ENCODE measurements around the gene ARID1A. TPM values are rescaled to one million over a fixed set of nuclear protein-coding genes. Genes with fewer than 3 reads are reported as not detected.

ARID1A gene
- total RNA-seq, 1 donor from 2014 or later, result 186 TPM

DNA sequence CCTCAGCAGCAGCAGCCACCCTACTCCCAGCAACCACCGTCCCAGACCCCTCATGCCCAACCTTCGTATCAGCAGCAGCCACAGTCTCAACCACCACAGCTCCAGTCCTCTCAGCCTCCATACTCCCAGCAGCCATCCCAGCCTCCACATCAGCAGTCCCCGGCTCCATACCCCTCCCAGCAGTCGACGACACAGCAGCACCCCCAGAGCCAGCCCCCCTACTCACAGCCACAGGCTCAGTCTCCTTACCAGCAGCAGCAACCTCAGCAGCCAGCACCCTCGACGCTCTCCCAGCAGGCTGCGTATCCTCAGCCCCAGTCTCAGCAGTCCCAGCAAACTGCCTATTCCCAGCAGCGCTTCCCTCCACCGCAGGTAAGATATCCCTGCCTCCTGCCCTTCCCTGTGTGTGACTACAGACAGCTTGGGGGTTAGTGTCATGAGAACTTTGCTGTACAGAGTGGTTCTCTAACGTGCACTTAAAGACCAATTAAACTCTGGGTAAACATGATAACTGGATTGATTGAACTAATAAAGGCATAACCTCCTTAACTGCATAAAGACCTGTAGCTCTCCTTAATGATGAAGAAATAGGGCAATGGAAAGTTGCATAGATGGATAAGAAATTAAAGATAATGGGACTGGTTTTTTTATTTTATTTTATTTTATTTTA, 35.6 kb downstream of the ARID1A start:
- Mint-ChIP-seq H3K27me3 (no peaks in the 10 kb centered on the region), H3K27ac (peak overlapping the region; percentile 89), H3K4me1 (ENCODE audit: low read depth) (peaks cover 31% of the 10 kb centered on the region), H3K36me3 (ENCODE audit: insufficient read depth) (peaks cover 28% of the 10 kb centered on the region), H3K4me3 (ENCODE audit: low read depth) (no peak overlapping the region), H3K9me3 (ENCODE audit: low read depth) (no peaks in the 10 kb centered on the region)
- TF ChIP-seq, protein P1, sequence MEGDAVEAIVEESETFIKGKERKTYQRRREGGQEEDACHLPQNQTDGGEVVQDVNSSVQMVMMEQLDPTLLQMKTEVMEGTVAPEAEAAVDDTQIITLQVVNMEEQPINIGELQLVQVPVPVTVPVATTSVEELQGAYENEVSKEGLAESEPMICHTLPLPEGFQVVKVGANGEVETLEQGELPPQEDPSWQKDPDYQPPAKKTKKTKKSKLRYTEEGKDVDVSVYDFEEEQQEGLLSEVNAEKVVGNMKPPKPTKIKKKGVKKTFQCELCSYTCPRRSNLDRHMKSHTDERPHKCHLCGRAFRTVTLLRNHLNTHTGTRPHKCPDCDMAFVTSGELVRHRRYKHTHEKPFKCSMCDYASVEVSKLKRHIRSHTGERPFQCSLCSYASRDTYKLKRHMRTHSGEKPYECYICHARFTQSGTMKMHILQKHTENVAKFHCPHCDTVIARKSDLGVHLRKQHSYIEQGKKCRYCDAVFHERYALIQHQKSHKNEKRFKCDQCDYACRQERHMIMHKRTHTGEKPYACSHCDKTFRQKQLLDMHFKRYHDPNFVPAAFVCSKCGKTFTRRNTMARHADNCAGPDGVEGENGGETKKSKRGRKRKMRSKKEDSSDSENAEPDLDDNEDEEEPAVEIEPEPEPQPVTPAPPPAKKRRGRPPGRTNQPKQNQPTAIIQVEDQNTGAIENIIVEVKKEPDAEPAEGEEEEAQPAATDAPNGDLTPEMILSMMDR (IDR thresholded peaks at IDR 0.05; ENCODE audit: unreplicated experiment), result no peak
- no peak for DNase-seq (ENCODE audit: low spot score, unreplicated experiment)

DNA sequence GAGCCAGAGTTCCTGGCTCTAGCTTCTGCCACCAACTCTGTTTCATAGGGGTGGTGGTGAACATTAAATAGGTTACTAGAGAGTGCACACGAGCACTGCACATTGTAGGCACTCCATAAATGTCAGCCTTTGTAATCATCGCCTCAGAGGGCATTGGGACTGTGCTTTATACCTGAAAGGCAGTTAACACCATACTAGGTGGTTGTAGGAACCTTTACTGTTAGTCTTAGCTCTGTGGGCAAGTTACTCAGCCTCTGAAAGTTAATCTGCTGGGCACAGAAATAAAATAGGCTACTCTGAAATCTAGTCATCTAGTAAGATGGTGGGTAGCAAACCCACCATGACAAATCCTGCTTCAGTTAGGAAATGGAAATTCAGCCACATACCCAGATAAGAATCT, 37.6 kb downstream of the ARID1A start:
- peaks cover 28% of the 10 kb centered on the region for H3K36me3 Mint-ChIP-seq (ENCODE audit: insufficient read depth)

DNA sequence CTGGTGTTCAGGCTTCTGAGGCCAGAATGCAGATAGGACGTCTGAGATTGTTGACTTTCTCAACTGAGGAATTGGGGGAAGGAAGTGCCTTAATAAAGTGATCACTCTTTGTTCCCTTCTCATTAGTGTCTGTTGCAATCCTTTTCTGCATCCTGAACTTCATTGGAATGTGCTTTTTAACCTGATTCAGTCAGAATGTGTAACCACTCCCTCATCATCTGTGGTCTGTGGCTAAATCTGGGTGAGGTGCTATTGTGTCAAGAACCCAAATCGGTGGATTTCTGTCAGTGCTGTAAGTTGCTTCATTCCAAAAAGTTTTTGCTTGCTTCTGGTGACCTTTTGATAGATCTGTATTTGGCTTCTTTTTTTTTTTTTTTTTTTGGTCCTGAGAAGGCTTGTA, 38.2 kb downstream of the ARID1A start:
- Mint-ChIP-seq H3K27me3 (no peaks in the 10 kb centered on the region), H3K4me1 (ENCODE audit: low read depth) (peaks cover 8% of the 10 kb centered on the region), H3K36me3 (ENCODE audit: insufficient read depth) (peaks cover 28% of the 10 kb centered on the region), H3K4me3 (ENCODE audit: low read depth) (no peak overlapping the region), H3K9me3 (ENCODE audit: low read depth) (no peaks in the 10 kb centered on the region), H3K27ac (peak overlapping the region; percentile 60)
- DNase-seq (ENCODE audit: low spot score, unreplicated experiment), result no peak
- TF ChIP-seq, protein P1 (IDR thresholded peaks at IDR 0.05; ENCODE audit: unreplicated experiment), result no peak

More for the DNA sequence above, 37.6 kb downstream of the ARID1A start:
- TF ChIP-seq, protein P1 (IDR thresholded peaks at IDR 0.05; ENCODE audit: unreplicated experiment), result no peak
- DNase-seq (ENCODE audit: low spot score, unreplicated experiment), result no peak
- Mint-ChIP-seq H3K4me3 (ENCODE audit: low read depth) (no peak overlapping the region), H3K27me3 (no peaks in the 10 kb centered on the region), H3K9me3 (ENCODE audit: low read depth) (no peaks in the 10 kb centered on the region), H3K4me1 (ENCODE audit: low read depth) (peaks cover 14% of the 10 kb centered on the region), H3K27ac (no peak overlapping the region)

DNA sequence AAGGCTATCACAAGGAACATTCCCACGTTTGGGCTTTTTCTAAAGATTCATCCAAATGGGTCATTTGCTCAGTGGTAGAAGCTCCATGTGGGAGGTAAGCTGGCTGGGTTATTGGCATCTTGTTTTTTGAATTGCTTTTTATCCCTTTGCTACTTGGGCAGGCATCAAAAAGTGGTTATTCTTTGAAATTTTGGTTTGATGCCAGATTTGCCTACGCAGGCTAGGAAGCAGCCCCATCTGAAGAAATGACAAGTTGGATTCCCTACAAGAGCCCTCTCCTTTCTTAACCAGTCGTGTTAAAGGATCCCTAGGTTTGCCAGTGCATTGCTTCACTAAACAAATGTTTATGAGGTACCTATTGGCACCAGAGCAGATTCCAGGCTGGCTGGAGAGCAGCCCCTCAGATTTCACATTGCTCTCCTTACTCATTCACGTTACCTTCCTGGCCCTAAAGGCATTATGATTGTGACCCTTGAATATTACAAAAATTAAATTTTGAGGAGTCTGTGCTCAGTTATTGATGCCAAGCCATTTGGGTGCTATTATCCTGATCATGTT, 38.8 kb downstream of the ARID1A start:
- no peaks in the 10 kb centered on the region for H3K27me3 Mint-ChIP-seq
- TF ChIP-seq, protein P1 (IDR thresholded peaks at IDR 0.05; ENCODE audit: unreplicated experiment), result no peak
- no peak overlapping the region for H3K4me3 Mint-ChIP-seq (ENCODE audit: low read depth)
- H3K27ac Mint-ChIP-seq, result no peak overlapping the region
- peaks cover 11% of the 10 kb centered on the region for H3K4me1 Mint-ChIP-seq (ENCODE audit: low read depth)
- DNase-seq (ENCODE audit: low spot score, unreplicated experiment), result no peak
- H3K9me3 Mint-ChIP-seq (ENCODE audit: low read depth), result no peaks in the 10 kb centered on the region
- H3K36me3 Mint-ChIP-seq (ENCODE audit: insufficient read depth), result peaks cover 31% of the 10 kb centered on the region

DNA sequence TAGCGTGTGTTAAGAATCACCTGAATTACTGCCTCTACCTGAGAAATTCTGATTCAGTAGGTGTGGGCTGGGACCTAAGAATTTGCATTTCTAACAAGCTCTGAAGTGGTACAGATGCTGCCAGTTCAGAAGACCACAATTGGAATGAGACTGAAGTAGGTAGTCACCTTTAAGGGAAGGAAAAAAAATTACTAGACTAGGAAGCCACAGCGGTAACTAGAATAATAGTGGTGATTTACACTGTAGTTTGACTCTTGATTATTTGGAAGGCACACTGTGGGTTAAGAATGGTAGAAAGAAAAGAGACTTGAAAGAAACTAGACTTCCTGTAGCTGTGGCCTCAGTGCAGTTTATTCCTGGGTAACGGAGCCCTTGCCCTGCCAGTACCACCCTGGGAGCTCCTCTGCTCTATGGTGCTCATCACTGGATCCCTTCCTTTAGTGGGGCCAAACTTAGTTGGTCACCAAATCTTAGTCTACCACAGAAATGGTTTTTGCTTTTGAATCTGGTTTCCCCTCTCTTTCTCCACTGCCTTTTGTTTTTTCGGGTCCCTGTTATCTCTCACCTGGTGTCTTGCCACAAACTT, 43.6 kb downstream of the ARID1A start:
- Mint-ChIP-seq H3K9me3 (ENCODE audit: low read depth) (no peaks in the 10 kb centered on the region), H3K4me3 (ENCODE audit: low read depth) (no peak overlapping the region), H3K27me3 (no peaks in the 10 kb centered on the region), H3K4me1 (ENCODE audit: low read depth) (peaks cover 26% of the 10 kb centered on the region), H3K36me3 (ENCODE audit: insufficient read depth) (peaks cover 30% of the 10 kb centered on the region), H3K27ac (peak overlapping the region; percentile 65)
- no peak for DNase-seq (ENCODE audit: low spot score, unreplicated experiment)
- TF ChIP-seq, protein P1 (IDR thresholded peaks at IDR 0.05; ENCODE audit: unreplicated experiment), result no peak
